Measurements from ENCODE around the gene MSI2.

The MSI2 gene

DNA sequence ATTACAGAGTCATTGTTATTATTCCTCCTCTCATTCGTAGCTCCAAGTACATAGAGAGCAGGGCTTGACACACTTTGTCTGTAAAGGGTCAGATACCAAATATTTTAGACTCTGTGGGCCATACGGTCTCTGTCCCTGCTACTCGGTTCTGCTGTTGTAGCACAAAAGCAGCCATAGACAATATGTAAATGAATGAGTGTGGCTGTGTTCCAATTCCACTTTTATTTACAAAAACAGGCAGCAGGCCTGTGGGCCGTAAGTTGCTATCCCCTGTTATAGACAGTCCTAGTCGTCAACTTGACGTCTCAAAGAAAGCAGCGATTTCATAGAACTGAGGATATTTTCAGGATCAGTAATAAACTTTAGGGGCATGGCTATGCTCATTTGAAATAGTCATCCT lies 161.6 kb downstream of the MSI2 start:
- no peak for DNase-seq (ENCODE audit: low read depth)

DNA sequence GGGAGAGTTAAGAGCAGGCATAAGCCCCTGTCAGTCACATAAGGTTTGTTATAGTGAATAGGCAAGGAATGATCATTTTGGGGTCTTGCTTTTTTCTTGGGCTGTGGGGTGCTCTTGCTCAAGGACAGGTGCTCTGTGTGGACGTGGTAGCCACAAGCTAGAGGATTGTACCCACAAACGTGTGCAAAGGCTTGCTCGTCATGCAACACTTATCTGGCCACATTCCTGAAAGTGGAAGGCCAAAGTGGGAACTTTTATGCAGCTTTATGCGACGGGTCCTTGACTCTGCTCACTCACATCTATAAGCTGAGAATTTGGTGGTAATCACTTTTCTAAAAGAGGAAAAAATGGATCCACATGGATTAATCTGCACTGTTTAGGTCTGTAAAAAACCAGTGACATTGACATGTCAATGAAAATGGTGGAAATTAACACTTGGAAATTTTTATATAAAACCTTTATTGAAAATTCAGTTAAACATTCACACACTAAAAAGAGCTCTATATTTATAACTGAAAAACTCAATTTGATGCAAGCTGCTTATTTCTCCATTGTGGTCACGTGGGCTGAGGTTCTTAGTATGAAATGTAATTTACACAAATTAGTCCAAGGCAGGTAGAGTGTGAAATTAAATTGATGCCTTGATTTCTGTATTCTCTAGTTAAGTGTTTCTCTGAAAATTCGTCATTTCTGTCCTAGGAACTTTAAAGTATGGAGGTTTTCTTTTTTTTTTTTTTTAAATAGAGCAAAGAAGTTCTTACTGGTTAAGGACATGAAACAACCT lies 162.3 kb downstream of the MSI2 start:
- DNase-seq (ENCODE audit: low read depth), result no peak

DNA sequence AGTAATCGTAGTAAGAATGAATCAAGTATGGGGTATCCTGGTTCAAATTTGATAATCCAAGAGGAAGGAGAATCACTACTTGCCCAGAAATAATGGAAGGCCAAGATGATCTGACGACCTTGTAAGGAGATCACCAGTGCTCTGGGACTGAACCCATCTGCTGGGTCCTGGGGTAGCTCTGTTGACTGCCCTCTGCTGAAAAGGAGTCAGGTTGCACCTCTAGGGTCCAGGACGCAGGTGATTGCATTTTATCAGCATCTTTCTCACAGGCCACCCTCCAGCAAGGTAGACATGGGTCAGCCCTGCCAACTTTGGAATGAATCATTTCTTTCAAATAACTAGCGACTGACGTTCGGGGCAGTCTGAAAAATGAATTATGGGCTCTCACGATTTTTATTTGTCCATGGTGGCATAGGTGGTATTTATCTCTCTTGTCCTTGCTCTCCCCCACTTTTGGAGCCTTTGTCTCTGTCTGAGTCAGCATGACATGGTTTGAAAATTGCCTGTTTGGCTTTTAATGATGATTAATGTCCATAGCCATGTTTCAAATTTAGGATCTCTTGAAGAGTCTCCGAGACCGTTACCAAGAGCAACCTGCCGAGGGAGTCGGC lies 163.7 kb downstream of the MSI2 start:
- no peak for DNase-seq (ENCODE audit: low read depth)

DNA sequence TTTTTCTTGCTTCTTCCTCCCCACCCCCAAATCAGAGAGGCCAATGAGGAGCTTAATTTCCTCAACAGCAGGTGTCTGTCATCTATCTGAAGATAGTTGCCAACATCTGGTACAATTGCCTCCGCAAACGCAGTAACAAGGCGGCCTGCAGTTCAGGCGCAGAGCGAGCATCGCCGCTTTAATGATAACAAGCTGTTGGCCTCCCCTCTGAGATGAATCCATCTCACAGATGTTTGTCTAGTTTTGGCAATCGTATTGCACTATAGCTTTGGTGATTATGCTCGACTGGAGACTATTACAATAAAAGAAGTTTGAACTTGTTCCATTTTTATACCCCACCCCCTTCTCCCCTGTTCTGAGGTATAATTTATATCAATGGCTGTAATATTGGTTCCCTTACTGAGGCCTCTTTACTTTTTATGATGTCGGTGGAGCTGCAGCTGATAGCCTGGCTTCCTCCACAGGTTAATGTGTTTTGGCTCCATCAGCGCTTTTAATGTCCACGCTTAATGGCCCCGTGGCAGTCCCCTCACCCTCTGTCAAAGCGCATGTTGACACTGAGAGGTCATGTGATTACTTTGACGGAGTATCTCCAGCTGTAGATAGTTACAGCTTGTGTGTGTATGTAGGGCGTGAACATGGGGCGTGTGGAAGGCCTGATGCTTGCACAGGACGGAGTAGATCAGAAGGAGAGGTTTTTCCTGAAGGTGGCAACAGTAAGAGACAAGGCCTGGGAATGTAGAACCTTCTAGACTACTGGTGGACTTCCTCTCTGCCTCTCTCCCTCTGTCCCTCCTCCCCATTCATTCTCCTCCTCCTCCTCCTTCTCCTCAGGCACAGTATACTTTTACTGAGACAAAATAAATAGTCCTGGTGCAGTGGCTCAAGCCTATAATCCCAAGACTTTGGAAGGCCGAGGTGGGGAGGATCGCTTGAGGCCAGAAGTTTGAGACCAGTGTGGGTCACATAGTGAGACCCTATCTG lies 164.7 kb downstream of the MSI2 start:
- DNase-seq (ENCODE audit: low read depth), result no peak

DNA sequence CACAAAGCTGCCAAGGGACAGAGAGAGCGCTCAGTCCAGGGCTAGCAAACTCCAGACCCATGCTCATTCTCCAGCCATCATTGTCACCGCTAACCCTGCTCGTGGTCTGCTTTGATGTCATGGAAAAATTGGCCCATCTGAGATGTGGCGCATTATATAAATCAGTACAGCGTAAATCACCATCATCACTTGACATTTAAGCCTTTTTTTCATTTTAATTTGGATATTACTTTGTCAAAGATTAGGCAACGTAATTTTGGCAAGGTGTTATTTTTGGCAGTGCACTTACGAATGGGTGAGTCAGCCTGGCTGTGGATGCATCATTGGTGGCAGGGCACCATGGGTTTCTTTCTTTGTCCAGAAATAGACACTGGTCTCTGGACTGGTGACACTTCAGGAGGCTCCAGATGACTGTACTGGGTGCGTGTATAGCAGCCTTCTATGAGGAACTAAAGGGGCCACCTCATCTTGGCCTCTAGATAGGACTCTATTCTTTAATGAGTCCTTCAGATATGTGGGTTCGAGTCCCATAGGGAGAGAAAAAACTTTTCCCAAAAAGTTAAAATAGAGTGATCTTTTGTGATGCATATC lies 166.3 kb downstream of the MSI2 start:
- DNase-seq (ENCODE audit: low read depth), result no peak

DNA sequence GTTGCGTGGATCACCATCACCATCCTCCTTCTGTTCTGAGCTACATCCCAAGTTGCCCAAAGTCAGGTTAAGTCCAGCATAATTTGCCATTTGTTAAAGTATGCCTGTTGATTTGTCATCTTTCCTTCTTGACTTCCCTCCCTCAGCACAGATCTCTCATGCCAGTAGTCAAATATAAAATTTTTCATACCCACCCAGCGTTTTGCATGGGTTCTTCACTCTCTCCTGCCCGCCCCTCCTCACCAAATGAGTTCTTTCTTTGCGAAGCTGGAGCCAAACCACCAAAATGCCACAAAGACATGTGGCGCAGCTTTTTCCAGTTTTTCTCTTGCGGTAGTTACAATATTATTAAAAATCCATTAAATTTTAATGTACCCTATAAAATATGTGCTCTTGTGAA lies 167.2 kb downstream of the MSI2 start:
- DNase-seq (ENCODE audit: low read depth), result no peak

DNA sequence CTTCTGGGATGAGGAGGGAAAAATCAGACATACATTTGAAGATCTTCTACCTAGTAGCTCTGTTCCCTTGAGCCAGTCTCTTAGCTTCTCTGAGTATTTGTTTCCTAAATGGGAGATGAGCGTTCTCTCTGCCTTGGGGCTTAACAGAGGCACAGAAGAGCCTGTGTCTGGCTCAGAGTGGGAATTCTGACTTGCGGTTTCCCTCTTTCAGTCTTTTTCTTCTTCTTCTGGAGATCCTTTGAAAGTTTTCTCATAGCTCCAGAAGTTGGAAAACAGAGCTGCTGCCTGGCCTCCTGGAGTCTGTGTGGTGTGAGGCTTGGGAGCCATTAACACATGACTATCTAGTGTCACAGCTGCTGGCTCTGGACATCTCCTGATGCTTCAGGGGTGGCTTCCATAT lies 167.9 kb downstream of the MSI2 start:
- DNase-seq (ENCODE audit: low read depth), result no peak

DNA sequence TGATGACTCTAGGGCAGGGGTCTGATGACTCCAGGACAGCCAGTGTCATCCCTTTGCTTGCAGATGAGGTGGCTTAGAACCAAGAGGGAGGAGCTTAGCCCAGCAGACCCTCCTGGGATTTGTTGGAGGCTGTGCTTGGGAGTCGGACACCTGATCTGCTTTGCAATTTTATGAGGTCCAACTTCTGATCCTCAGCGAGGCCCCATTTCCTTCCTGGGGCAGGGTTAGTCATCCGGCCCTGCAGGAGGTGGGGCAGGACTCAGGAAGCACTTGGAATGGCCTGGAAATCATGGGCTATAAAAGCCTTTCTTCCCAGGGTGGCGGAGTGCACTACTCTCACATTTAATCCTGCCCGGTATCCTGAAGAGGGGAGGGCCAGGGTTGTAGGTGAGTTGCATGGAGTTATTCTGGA lies 168.5 kb downstream of the MSI2 start:
- no peak for DNase-seq (ENCODE audit: low read depth)

DNA sequence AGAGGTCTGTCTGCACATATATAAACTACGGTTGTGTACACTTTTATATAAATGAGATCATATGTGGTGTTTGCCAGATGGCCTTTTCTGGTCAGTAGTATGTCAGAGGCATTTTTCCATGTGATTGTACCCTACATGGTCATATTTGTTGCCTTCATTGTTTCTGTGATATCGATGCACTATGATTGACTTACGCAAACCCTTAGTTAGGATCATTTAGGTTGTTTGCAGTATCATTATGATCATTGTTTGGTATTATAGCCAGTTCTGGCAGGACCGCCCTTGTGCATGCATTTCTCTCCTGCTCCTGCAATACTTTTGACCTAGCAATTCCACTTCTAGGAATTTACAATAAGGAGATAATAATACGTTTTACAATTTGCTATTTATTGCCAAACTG lies 169.1 kb downstream of the MSI2 start:
- DNase-seq (ENCODE audit: low read depth), result no peak

DNA sequence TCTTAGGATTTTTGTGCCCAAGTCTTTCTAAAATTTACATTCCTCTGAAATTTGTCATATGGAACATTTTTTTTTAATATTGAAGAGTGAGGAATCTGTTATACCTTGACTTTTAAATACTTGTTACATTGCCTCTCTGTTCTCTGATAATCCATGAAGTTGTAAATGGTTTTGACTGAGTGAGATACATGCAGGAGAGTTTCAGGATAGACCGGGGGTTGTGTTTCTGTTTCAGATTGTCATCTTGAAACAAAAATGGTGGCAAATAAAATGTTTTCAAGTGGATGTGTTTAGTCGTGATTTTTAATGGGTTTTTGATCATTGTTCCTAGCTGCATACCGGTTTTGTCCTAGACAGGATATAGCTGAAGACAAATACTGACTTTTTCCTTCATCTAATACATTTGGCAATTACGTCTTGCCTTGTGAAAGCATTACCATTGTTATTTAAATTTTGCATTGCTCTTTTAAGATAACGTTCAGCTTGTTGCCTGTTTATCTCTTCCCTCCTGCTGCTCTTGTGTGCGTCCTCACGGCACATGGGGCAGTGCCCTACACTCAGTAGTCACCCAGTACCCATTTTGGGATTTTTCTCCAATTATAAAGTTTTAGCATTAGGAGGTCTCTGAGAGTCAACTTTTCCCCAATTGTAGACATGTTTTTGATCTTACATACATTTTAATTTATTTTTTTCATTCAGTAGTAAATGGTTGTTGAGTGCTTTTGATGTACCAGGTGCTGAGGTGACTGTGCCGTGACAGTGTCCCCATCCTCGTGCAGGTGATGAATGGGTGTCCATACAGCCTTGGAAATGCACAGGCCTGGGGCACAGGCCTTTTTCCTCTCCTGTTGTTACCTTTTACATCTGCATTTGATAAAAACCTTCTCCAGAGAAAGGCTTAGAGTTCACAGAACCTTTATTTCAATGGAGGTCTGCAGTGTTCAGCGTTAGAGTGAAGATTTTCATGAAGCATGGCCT lies 169.9 kb downstream of the MSI2 start:
- no peak for DNase-seq (ENCODE audit: low read depth)

DNA sequence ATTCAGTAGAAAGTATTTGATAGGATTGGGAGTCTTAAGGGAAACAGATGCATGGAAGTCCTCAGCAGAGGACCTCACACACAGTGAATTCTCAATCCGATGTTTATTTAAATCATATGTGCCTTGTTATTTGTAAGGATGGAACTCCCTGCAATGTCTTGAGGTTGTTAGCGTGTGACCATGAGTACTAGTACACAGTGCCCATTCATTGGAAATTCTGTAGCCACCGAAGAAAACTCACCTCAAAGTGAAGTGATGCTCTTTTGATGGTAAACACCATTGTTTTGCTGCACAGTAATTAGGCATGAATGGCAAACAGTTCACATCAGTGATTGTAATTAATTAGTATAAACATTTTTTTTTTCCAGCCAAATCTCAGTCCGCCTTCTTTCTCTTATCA lies 173.6 kb downstream of the MSI2 start:
- no peak for DNase-seq (ENCODE audit: low read depth)

DNA sequence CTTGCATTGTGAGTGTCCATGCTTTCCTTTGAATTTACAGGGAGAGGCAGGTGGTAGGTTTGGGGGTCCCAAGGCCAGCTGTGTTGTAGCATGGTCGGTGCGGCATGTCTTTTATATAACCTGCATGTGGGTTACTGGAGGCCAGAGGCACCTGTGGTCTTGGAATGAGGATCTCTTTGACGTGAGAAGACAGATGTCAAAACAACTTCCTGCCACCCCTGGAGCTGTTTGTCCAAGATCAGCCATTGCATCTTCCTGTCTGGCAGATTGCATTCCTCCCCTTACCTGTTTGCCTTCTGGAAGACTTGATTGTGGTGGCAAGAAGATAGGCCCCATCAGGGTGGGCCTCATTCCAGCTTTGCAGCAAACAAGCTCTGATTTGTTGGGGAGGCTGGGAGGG lies 175.1 kb downstream of the MSI2 start:
- DNase-seq (ENCODE audit: low read depth), result no peak

DNA sequence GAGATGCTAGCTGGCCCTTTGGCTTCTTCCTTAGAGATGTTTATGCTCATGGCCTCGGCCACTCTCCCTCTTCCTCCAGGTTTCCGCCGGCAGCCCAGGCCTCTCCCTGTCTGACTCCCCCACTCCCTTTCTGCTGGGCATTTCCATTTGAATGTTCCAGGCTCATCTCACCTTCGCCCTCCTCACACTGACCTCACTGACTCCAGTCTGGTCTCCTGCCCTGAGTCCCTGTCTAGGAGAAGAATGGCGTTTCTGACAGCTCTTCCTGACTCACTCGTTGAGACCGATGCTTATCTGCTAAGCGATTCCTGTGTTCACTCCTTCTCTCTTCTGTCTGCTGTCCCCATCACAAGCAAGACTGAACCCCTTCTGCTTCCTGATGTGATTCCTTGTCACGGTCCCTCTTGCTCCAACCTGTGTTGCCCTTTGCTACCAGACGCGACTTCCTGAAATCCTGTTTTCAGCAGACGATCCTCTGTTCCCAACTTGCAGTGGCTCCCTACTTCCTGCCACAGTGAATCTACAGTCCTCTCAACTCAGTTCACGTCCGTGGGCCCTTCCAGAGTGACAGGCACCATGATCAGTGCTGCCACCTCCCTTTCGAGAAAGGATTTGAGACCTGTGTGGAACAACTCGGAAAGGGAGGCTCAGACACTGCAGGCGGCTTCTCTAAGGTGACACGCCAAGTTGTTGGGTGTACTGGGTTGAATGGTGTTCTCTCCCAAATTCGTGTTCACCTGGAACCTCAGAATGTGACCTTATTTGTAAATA lies 176.4 kb downstream of the MSI2 start:
- no peak for DNase-seq (ENCODE audit: low read depth)

DNA sequence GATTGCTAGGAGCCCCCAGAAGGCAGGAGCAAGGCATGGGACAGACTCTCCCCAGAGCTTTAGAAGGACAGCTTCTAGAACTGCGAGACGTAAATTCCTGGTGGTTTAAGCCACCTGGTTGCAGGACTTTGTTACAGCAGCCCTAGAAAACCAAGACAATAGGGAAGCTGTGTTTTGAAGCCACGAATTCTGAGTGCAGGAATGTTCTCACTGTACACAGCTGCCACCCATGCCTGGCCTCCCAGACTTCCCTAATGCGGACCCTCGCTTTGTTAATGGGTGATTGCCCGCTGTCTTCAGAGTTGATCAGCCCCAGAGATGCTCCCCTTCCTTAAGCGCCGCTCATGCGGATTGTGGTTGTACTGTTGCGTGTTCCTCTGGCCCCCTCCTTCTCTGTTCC lies 177.1 kb downstream of the MSI2 start:
- no peak for DNase-seq (ENCODE audit: low read depth)

DNA sequence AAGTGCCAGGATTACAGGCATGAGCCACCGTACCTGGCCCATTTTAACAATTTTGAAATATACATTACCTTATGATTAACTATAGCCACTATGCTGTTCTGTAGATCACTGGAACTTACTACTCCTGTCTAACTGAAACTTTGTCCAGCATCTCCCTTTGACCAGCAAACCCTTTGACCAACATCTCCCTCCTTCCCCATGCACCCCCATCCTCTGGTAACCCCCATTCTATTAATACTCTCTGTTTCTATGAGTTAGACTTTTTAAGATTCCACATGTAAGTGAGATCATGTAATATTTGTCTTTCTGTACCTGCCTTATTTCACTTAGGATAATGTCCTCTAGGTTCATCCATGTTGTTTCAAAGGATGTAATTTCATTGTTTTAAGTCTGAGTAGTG lies 178.0 kb downstream of the MSI2 start:
- DNase-seq (ENCODE audit: low read depth), result no peak

DNA sequence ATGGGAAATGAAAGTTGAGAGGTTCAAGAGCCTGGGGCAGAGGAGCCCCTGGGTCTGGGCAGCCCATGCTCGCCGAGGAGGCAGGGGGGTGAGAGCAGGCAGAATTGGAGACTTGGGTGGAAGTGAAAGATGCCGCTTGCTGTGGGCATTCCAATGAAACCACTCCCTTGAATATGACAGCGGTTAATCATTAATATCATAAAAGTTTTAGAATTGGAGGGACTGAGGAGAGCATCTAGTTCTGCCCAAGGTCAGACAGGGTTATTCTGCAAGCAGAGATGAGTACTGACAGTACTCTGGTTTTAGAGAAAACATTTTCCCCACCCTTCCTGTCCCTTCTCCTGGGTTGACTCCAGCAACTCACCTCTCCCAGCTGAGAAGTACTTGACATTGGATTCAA lies 180.2 kb downstream of the MSI2 start:
- DNase-seq (ENCODE audit: low read depth), result no peak

DNA sequence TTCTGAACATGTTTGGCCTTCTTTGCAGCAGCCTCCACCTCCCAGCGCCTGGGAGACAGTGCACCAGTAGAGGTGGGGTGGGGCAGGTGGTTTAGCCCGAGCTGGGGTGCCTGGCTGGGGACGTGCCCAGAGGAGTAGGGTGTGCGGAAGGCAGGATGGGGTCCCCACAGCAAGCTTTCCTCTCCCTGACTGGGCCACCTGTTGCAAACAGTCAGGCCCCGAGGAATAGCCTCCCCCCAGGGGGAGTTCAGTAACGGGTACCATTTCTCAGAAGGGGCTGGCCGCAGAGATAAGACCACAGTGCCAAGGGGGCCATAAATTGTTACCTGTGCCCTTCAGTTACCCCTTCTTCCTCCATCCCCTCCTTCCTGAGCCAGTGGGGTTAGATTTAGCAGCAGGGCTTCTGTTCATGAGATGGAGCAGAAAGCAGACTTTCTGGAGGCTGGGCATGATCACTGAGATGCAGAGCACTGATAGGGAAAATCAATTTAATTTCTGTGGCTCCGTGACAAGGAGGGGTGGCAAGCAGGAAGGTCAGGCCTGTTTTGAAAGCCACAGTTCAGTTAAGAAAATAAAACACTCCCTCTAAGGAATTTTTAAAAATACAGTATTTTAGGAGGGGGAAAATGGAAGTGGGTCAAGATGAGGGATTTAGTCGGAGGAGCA lies 181.9 kb downstream of the MSI2 start:
- DNase-seq (ENCODE audit: low read depth), result no peak

DNA sequence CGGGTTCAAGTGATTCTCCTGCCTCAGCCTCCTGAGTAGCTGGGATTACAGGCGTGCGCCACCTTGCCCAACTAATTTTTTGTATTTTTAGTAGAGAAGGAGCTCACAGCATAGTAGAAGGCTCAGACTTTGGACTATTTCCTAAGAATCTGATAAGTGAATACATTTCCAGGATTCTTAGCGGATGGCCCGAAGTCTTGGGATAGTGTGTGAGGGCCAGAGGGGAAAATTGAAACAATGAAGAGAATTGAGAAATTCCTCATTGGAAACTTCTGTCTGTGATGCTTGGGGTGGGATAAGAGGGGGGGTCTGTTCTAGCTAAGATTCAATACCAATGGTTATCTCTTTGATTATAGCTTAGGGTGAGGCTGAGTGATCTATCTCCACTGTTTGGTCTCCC lies 183.3 kb downstream of the MSI2 start:
- no peak for DNase-seq (ENCODE audit: low read depth)

DNA sequence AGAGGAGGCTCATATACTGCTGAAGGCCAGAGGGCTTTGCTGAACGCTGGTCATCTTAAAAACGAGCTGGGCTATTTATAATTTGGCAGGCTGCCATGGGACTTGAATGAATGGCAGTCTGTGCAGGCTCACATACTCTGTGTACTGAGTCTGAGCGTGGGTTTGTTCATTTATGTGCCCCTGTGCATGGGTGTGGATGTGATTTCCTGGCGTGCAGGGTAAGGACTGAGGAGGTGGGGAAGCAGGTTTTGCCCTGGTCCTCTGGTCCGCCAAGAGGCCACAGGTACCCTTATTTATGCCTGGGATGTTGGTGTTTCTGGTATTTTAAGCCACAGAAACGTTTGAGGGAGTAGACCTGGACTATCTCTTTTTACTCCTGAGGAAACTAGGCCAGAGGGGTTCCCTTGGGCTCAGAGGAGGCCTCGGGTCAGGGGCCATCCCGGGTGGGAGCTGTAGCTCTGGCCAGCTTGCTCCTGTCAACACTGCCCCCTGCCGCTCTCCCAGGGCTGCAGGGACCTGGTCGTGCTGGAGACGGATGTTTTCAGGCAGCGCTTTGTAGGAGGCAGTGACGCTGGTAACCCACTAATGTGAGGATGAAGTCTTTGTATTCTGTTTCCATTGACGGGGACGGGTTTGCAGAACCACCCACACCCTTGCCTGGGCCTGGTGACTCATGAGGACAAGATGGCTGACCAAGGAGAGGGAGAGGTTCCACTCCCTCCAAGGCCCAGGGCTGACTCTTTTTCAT lies 184.4 kb downstream of the MSI2 start:
- DNase-seq (ENCODE audit: low read depth), result peak; percentile 65
